T-cell (primary cell): ENCODE results near the gene PRDM16. TPM values are rescaled to one million over a fixed set of nuclear protein-coding genes. Genes with fewer than 3 reads are reported as not detected.

ENCODE experiments used
- ATAC-seq, 4 experiments: fragments of 200-7000 bp in 3 of 4; fragments of 150-1000 bp in 1 of 4; cut with Tn5 transposase; replicated peaks in 1 of 4; 1 replicate in 3 of 4; 2 replicates in 1 of 4; pipeline ENCODE4 v1.10.0; 2021; ENCODE audit warnings: moderate library complexity in 3 of 4, mild to moderate bottlenecking in 2 of 4, moderate number of reproducible peaks in 1 of 4
- CTCF ChIA-PET, 2 donors: fragments of 300-600 bp; sonication (Branson Sonifier 250); formaldehyde crosslinking; loops; one replicate each; lab custom pipeline; 2022; ENCODE audit warnings: antibody characterized with exemption in 2 of 2; lab: Charles Lee
- POLR2A ChIA-PET, 2 donors: fragments of 300-600 bp; sonication (Branson Sonifier 250); formaldehyde crosslinking; loops; one replicate each; lab custom pipeline; 2022; ENCODE audit warnings: antibody characterized with exemption in 2 of 2; lab: Charles Lee
- DNase-seq, 35 experiments: peaks; one replicate each; pipeline versions ENCODE4 v3.0.0 to v3.0.0-alpha.2; 2013 to 2023
- H3K27ac ChIP-seq: one replicate; pipeline ENCODE4 v1.5.1; 2013; ENCODE audit warnings: low read length
- H3K27me3 ChIP-seq, 2 experiments: replicated peaks in 1 of 2; 1 replicate in 1 of 2; 2 replicates in 1 of 2; pipeline versions ENCODE4 v1.6.1 to v1.7.0; 2013; ENCODE audit warnings: low read length in 1 of 2, mixed read lengths in 1 of 2; ENCODE audit not compliant: control insufficient read depth in 2 of 2, insufficient read depth in 2 of 2; ENCODE audit errors: extremely low read depth in 1 of 2
- H3K36me3 ChIP-seq, 2 donors: 1 replicate in 1 of 2; 2 replicates in 1 of 2; pipeline versions ENCODE4 v1.6.1 to v1.7.0; 2013; ENCODE audit warnings: low read length in 1 of 2; ENCODE audit not compliant: control insufficient read depth in 2 of 2, insufficient read depth in 1 of 2; ENCODE audit errors: extremely low read depth in 1 of 2
- H3K4me1 ChIP-seq, 2 experiments: 1 replicate in 1 of 2; 2 replicates in 1 of 2; pipeline versions ENCODE4 v1.6.1 to v1.7.0; 2013; ENCODE audit warnings: low read length in 2 of 2, mixed read lengths in 1 of 2; ENCODE audit not compliant: insufficient read depth in 2 of 2, control insufficient read depth in 1 of 2; ENCODE audit errors: extremely low read depth in 1 of 2
- H3K4me3 ChIP-seq, 2 donors: 1 replicate in 1 of 2; 2 replicates in 1 of 2; pipeline versions ENCODE4 v1.5.1 to v1.7.0; 2013; ENCODE audit warnings: mild to moderate bottlenecking in 2 of 2, low read length in 1 of 2, moderate library complexity in 1 of 2; ENCODE audit not compliant: control insufficient read depth in 1 of 2; ENCODE audit errors: extremely low read depth in 1 of 2
- H3K9me3 ChIP-seq: 2 replicates; pipeline ENCODE4 v1.7.0; 2013
- H3K27ac Mint-ChIP-seq, 2 donors: one replicate each; pipeline ENCODE4 v1.8.0; 2020 to 2021; ENCODE audit warnings: mild to moderate bottlenecking in 2 of 2, mixed read lengths in 2 of 2
- H3K27me3 Mint-ChIP-seq, 2 donors: one replicate each; pipeline ENCODE4 v1.8.0; 2021 to 2022; ENCODE audit warnings: mixed read lengths in 2 of 2
- H3K36me3 Mint-ChIP-seq: one replicate; pipeline ENCODE4 v1.8.0; 2021; ENCODE audit warnings: mixed read lengths
- H3K4me1 Mint-ChIP-seq, 3 donors: one replicate each; pipeline ENCODE4 v1.8.0; 2020 to 2022; ENCODE audit warnings: mixed read lengths in 3 of 3, mild to moderate bottlenecking in 1 of 3
- H3K4me3 Mint-ChIP-seq, 3 donors: one replicate each; pipeline ENCODE4 v1.8.0; 2020 to 2022; ENCODE audit warnings: mild to moderate bottlenecking in 3 of 3, mixed read lengths in 3 of 3, moderate library complexity in 3 of 3
- H3K9me3 Mint-ChIP-seq, 3 donors: one replicate each; pipeline ENCODE4 v1.8.0; 2020 to 2022; ENCODE audit warnings: mixed read lengths in 3 of 3
- WGBS: methylation state at CpG from one replicate; pipeline ENCODE4 v1.1.5; 2013; ENCODE audit warnings: missing lambda C conversion rate; ENCODE audit not compliant: insufficient coverage; 5-methylcytosine and 5-hydroxymethylcytosine counted together
- total RNA-seq, 35 experiments: library from RNA in 6 of 35; stranded (reverse) in 6 of 35; fragments of 120-200 nt in 1 of 35; gene quantifications; one replicate each; pipeline versions ENCODE4 v1.2.1 to v1.2.4 and lab custom pipeline; 2013 to 2026

PRDM16 gene
- total RNA-seq, 5 donors from 2014 or later (not counting 1 experiment from before 2014, with no cell fraction given) = 0.15 to 0.70 (median 0.24) TPM; not detected in 1

DNA sequence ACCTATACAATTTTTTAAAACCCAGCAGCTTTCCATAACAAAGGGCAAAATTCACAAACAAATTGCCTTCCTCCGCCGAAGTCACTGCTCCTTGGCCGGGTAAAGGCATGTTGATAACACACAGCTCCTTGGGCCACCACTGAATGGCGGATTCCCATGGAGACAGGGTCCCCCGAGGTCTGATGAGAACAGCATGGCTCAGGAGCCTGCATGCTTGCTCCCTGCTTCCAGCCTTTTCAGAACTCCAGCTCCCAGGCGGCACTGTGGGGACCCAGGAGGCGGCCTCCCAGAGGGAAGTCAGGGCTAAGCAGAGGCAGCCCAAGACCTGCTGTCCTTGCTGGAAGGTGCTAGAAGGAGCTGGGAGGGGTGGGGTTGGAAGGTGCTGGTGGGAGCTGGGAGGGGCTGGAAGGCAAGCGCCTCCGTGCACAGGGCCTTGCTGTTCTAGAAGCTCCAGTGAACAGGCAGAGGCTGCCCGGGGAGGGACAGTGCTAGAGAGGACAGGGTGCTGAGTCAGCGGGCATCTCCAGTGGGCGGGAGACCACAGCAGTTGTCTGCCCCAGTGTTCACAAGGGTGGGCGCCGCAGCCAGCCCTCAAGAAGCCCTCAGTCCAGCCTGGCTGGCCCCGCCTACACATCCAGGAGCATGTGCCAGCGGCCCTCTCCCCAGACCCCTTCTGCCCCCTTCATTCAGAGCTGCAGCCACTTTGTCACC is 35.1 kb downstream of the PRDM16 start:
- 86% methylated on average over 16 of the region's 16 CpGs for WGBS

DNA sequence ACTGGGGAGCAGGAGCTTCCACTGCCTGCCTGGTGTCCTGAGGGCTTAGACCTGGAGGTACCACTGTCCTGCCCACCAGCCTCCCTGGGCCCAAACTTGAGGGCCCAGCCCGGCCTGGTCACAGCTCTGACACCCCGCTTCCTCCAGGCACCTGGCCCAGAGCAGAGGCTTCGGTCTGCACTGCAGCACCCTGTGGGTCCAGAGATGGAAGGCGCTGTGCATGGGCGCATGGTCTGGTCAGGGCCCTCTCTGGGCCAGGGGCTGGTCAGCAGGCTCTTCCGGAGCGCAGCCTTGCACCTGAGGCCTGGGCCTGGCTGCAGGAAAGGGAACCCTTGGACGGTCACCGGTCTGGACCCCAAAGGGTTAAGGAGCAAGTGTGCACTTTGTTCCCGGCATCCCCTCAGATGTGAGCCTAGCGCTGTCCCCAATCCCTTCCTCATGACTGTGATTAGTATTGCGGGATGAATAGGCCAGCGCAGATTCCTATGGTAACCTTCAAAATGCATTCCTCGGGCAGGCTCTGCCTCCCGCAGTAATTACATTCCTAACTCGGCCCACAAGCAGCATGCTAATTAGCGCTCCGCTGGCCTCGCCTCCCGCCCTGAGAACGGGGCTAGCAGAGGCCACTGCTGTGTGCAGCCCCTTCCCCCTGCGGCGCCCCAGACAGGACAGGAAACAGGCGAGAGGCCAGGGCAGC is 36.3 kb downstream of the PRDM16 start:
- peaks cover 5 to 8% of the 10 kb centered on the region in 2 donors for H3K27me3 Mint-ChIP-seq
- 91% methylated on average over 23 of the region's 24 CpGs for WGBS
- Histone ChIP-seq H3K4me1 (no peaks in the 10 kb centered on the region), H3K36me3 (no peaks in the 10 kb centered on the region), H3K9me3 (no peaks in the 10 kb centered on the region), H3K4me3 (no peak overlapping the region), H3K27ac (no peak overlapping the region), H3K27me3 (peaks cover 0 to 32% of the 10 kb centered on the region in 2 experiments)
- no peak for DNase-seq
- ChIA-PET POLR2A (no interaction called here), CTCF (no interaction called here)
- H3K36me3 Mint-ChIP-seq = no peaks in the 10 kb centered on the region
- no peak overlapping the region for H3K4me3 Mint-ChIP-seq
- no peak for ATAC-seq
- H3K27ac Mint-ChIP-seq = no peak overlapping the region
- peaks cover 0 to 8% (median 0%) of the 10 kb centered on the region in 3 donors for H3K9me3 Mint-ChIP-seq
- no peaks in the 10 kb centered on the region for H3K4me1 Mint-ChIP-seq

More for the DNA sequence above, 35.1 kb downstream of the PRDM16 start:
- Mint-ChIP-seq H3K27ac (no peak overlapping the region), H3K36me3 (no peaks in the 10 kb centered on the region), H3K9me3 (peaks cover 0 to 8% (median 0%) of the 10 kb centered on the region in 3 donors), H3K4me1 (no peaks in the 10 kb centered on the region), H3K4me3 (no peak overlapping the region), H3K27me3 (peaks cover 3 to 8% of the 10 kb centered on the region in 2 donors)
- ChIA-PET CTCF (no interaction called here), POLR2A (no interaction called here)
- Histone ChIP-seq H3K4me3 (no peak overlapping the region), H3K36me3 (no peaks in the 10 kb centered on the region), H3K4me1 (no peaks in the 10 kb centered on the region), H3K9me3 (no peaks in the 10 kb centered on the region), H3K27ac (no peak overlapping the region), H3K27me3 (peaks cover 0 to 30% of the 10 kb centered on the region in 2 experiments)
- no peak for DNase-seq
- no peak for ATAC-seq

DNA sequence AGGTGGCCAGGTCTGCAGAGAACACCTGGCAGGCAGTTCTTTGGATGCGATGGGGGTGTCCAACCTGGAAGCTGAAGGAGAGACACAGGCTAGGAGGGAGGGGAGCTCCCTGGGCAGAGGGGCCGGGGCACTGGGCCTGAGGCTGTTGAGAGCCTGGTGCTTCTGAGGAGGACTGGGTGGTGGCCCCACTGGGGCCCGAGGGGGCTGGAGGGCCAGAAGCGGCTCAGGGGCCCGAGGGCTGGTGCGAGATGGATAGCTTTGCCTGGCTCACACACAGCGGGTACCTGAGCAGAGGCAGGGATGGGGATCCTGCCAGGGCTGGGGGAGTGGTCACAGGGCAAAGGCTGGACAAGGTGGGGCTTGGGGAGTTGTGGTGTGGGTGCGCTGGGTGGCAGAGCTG is 37.2 kb downstream of the PRDM16 start:
- Mint-ChIP-seq H3K9me3 (peaks cover 0 to 8% (median 0%) of the 10 kb centered on the region in 3 donors), H3K36me3 (no peaks in the 10 kb centered on the region), H3K4me1 (no peaks in the 10 kb centered on the region), H3K27ac (no peak overlapping the region), H3K27me3 (peaks cover 4 to 5% of the 10 kb centered on the region in 2 donors), H3K4me3 (no peak overlapping the region)
- Histone ChIP-seq H3K27ac (no peak overlapping the region), H3K9me3 (no peaks in the 10 kb centered on the region), H3K4me3 (no peak overlapping the region), H3K27me3 (peaks cover 0 to 32% of the 10 kb centered on the region in 2 experiments), H3K36me3 (no peaks in the 10 kb centered on the region), H3K4me1 (no peaks in the 10 kb centered on the region)
- POLR2A ChIA-PET = no interaction called here
- CTCF ChIA-PET = no interaction called here
- no peak for ATAC-seq
- 85% methylated on average over 8 of the region's 8 CpGs for WGBS
- no peak for DNase-seq

DNA sequence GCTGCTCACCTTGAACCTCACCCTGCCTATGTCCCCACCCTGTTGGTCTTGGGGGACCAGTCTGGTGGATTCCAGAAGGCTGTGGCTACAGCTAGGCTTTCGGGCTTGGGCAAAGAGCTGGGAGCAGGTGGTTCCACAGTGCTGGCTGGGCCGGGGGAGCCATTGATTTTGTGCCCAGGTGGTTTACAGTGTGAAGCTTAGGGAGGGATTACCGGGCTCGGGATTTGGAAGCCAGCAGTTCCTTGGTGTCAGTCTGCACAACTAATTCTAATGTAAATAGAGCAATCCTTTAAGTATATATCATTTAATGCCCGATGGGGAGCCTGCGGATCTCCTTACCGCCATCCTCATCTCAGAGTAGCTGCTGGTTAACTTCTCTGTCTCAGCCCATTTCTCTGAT is 38.2 kb downstream of the PRDM16 start:
- Mint-ChIP-seq H3K9me3 (peaks cover 0 to 8% (median 0%) of the 10 kb centered on the region in 3 donors), H3K27ac (no peak overlapping the region), H3K27me3 (peaks cover 4 to 5% of the 10 kb centered on the region in 2 donors), H3K36me3 (no peaks in the 10 kb centered on the region), H3K4me3 (no peak overlapping the region), H3K4me1 (no peaks in the 10 kb centered on the region)
- Histone ChIP-seq H3K36me3 (no peaks in the 10 kb centered on the region), H3K9me3 (no peaks in the 10 kb centered on the region), H3K4me3 (no peak overlapping the region), H3K27me3 (peaks cover 0 to 29% of the 10 kb centered on the region in 2 experiments), H3K27ac (no peak overlapping the region), H3K4me1 (no peaks in the 10 kb centered on the region)
- no peak for ATAC-seq
- WGBS = 86% methylated on average over 5 of the region's 7 CpGs
- no peak for DNase-seq
- CTCF ChIA-PET = no interaction called here
- POLR2A ChIA-PET = no interaction called here

DNA sequence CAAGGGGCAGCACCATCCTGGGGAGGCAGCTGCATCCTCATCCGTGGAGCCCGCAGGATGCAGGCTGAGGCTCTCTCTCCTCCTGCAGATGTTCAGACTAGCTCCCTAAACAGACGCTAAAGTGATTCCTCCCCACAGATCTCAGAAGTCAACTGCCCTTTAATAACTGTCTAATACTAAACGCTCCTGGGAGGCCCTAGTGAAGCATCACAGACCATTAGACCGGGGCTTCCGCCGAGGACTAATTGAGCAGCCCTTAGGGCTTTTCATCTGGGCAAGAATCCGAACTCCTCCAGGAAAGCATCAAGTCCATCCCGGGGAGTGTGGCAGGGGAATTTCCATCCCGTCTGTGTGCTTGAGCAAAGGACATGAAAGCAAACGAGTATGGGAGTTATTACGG is 40.4 kb downstream of the PRDM16 start:
- no peaks in the 10 kb centered on the region for H3K4me1 Mint-ChIP-seq
- no peaks in the 10 kb centered on the region for H3K9me3 ChIP-seq
- H3K4me1 ChIP-seq = no peaks in the 10 kb centered on the region
- peaks cover 0 to 18% of the 10 kb centered on the region in 2 experiments for H3K27me3 ChIP-seq
- H3K9me3 Mint-ChIP-seq = peaks cover 0 to 8% (median 0%) of the 10 kb centered on the region in 3 donors
- ATAC-seq (no peak), DNase-seq (no peak)
- ChIA-PET CTCF (no interaction called here), POLR2A (no interaction called here)
- H3K27ac Mint-ChIP-seq = no peak overlapping the region
- H3K4me3 Mint-ChIP-seq = no peak overlapping the region
- peaks cover 4 to 5% of the 10 kb centered on the region in 2 donors for H3K27me3 Mint-ChIP-seq
- WGBS = 92% methylated on average over 5 of the region's 12 CpGs
- H3K36me3 ChIP-seq = no peaks in the 10 kb centered on the region
- no peaks in the 10 kb centered on the region for H3K36me3 Mint-ChIP-seq
- no peak overlapping the region for H3K4me3 ChIP-seq
- H3K27ac ChIP-seq = no peak overlapping the region

DNA sequence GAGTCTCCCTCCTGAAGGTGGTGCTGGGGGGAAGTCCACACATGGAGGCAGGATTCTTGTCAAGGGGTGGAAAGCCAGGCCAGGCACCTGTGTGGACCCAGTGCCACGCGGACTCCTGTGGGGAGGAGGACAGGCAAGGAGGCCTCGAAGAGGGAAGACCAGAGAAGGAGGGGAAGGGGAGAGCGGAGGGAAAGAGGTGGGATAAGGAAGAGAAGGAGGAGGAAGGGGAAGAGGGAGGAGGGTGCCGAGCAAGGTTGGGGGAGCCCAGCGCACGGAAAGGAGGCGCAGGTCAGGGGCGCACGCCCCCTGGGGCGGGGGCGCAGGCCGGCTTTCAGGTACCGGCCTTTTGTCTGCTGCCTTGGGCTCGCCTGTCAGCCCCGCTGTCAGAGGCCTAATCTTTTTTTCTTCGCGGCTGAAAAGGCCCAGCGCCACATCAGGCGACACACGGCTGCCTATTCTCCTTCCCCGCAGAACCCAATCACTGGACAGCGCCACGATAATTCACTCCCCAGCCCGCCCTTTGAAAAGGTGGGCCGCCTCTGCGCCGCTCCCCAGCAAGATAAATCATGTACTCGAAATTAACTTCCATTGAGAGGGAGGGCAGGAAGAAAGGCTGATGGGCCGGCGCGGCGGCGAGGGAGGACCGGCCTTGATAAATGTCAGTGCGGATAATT is 42.5 kb downstream of the PRDM16 start:
- 88% methylated on average over 22 of the region's 36 CpGs for WGBS
- H3K4me1 ChIP-seq = no peaks in the 10 kb centered on the region
- POLR2A ChIA-PET = no interaction called here
- CTCF ChIA-PET = no interaction called here
- H3K4me3 ChIP-seq = no peak overlapping the region
- no peaks in the 10 kb centered on the region for H3K4me1 Mint-ChIP-seq
- peaks cover 0 to 14% of the 10 kb centered on the region in 2 experiments for H3K27me3 ChIP-seq
- ATAC-seq = no peak
- H3K9me3 Mint-ChIP-seq = peaks cover 0 to 8% (median 0%) of the 10 kb centered on the region in 3 donors
- DNase-seq = no peak
- no peak overlapping the region for H3K27ac Mint-ChIP-seq
- no peaks in the 10 kb centered on the region for H3K9me3 ChIP-seq
- no peak overlapping the region for H3K4me3 Mint-ChIP-seq
- H3K36me3 Mint-ChIP-seq = no peaks in the 10 kb centered on the region
- no peak overlapping the region for H3K27ac ChIP-seq
- peaks cover 4 to 5% of the 10 kb centered on the region in 2 donors for H3K27me3 Mint-ChIP-seq
- no peaks in the 10 kb centered on the region for H3K36me3 ChIP-seq
